DOHH2 (cell line): Measurements from ENCODE around the gene DNAJB5.

ENCODE experiments used
- EZH2phosphoT487 ChIP-seq: fragments of 200-600 bp; sonication (generic); IDR thresholded peaks from 2 replicates; pipeline ENCODE4 v1.6.1; 2017; ENCODE audit warnings: borderline replicate concordance, mild to moderate bottlenecking, antibody characterized with exemption, low read length, moderate library complexity, mixed read lengths
- TF ChIP-seq, protein P1 (sequence below): fragments of 200-600 bp; sonication (generic); IDR thresholded peaks from one replicate; pipeline ENCODE4 v1.5.1; 2014; ENCODE audit warnings: antibody characterized with exemption, mild to moderate bottlenecking, low read depth, low read length; ENCODE audit not compliant: poor library complexity, severe bottlenecking

DNA sequence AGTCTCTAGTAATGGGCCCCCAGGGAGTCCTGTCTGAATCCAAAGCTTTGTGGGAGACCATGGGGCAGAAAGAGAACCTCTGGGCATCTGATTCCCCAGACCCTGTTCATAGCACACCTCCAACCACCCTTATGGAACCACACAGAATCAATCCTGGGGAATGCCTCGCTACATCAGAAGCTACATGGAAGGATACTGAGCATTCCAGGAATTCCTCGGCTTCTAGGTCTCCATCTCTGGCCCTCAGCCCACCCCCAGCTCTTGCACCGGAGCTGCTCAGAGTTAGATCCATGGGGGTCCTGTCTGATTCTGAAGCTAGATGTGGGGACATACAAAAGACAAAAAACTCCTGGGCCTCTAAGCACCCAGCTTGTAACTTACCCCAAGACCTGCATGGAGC lies 54.5 kb downstream of the DNAJB5 start:
- TF ChIP-seq, protein P1, sequence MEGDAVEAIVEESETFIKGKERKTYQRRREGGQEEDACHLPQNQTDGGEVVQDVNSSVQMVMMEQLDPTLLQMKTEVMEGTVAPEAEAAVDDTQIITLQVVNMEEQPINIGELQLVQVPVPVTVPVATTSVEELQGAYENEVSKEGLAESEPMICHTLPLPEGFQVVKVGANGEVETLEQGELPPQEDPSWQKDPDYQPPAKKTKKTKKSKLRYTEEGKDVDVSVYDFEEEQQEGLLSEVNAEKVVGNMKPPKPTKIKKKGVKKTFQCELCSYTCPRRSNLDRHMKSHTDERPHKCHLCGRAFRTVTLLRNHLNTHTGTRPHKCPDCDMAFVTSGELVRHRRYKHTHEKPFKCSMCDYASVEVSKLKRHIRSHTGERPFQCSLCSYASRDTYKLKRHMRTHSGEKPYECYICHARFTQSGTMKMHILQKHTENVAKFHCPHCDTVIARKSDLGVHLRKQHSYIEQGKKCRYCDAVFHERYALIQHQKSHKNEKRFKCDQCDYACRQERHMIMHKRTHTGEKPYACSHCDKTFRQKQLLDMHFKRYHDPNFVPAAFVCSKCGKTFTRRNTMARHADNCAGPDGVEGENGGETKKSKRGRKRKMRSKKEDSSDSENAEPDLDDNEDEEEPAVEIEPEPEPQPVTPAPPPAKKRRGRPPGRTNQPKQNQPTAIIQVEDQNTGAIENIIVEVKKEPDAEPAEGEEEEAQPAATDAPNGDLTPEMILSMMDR: no peak
- TF ChIP-seq EZH2phosphoT487: no peak
